ENCODE measurements around the gene ITGA2B.
"Not testable (repeated sequence)": the region's sequence is repeated elsewhere in the genome, so short reads cannot be mapped to it uniquely, and the experiment has no call there.

The ITGA2B gene

GRCh38 chr17:44368391-44369243, 20.8 kb downstream of the ITGA2B start:
- not testable (repeated sequence) for DNase-seq

GRCh38 chr17:44367231-44367979, 22.0 kb downstream of the ITGA2B start:
- no peak for DNase-seq

- not testable (repeated sequence) for DNase-seq
Measured at GRCh38 chr17:44365051-44365450, 24.4 kb downstream of the ITGA2B start.

GRCh38 chr17:44363613-44364159, 25.8 kb downstream of the ITGA2B start, which contains the start of gene FAM171A2:
Gene FAM171A2, minus strand, starts transcription at chr17:44363853. Its CDS starts 139 bp downstream, at chr17:44363714.
- DNase-seq: peak; percentile 70 to 71

DNA sequence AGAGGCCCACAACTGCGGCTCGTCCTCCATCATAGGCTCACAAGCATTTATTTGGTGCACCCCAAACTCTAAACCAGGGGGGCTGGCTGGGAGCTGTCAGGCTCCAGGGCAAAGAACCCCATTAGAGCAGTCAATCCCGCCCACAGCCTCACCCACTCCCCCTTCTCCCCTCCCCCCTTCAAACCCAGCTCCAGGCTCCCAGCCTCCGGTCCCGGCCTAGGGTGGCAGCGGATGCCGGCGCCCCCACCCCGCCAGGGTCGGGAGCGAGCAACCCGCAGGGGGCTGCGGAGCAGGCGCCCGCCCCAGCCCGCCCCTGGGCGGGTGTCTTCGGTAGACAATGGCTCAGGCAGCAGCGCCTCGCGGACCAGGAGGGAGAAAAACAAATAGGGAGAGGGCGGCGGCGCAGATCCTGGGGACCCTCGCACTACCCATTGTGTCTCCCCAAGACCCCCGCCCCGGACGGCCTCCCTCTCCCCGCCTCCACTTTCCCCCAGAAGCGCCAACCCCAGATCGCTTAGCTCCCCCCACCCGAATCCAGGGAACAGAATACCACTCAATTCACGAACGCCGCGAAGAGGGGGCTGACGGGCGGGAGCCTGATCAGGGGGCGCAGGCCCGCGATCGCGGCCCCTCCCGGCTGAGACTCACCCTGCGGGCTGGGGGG, 26.4 kb downstream of the ITGA2B start:
- DNase-seq: peak; percentile 13 to 23

GRCh38 chr17:44362459-44362948, 26.9 kb downstream of the ITGA2B start:
- DNase-seq: no peak

GRCh38 chr17:44361292-44362260, 27.9 kb downstream of the ITGA2B start:
- DNase-seq: no peak

- no peak for DNase-seq
Measured at GRCh38 chr17:44360826-44361225, 28.6 kb downstream of the ITGA2B start.

GRCh38 chr17:44360144-44360533, 29.3 kb downstream of the ITGA2B start:
- DNase-seq: no peak

- DNase-seq: no peak
Measured at GRCh38 chr17:44359458-44360143, 29.8 kb downstream of the ITGA2B start.

- no peak for DNase-seq
Measured at GRCh38 chr17:44359006-44359405, 30.4 kb downstream of the ITGA2B start.

DNA sequence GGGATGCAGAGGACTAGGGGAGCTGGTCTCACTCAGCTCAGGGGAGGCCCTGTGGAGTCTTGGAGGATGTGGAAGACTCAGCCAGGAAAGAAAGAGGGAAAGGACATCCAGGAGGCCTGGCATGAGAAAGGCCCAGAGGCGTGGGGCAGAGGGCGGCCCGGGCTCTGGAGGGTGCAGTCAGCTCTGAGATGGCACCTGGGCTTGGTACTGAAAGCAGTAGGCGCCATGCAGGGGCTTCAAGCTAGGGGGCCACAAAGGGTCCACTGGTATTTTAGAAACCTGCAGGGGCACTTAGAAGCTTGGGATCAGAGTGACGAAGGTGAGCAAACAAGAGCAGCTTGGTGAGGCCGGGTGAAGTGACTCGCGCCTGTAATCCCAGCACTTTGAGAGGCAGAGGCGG, 31.4 kb downstream of the ITGA2B start:
- DNase-seq: no peak

DNA sequence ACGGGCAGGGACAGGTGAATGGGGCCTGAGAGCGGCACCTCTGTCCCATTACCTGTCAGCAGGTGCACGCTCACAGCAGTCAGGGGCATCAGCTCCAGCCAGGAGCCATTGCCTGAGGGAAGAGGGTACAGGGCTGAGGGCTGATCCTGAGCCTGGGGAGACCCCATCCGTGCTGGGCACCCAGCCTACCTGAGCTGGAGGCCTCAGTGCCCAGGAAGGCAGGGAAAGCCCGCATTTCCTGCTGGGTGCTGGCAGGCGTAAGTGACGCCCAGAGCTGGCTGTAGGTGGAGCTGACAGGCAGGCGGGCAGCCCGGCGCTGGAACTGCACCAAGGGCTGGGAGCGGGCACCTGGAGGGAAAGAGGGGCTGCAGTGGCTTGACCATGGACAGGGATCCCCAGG, 33.2 kb downstream of the ITGA2B start:
- no peak for DNase-seq

- DNase-seq: no peak
Measured at GRCh38 chr17:44355642-44356099, 33.8 kb downstream of the ITGA2B start.

DNA sequence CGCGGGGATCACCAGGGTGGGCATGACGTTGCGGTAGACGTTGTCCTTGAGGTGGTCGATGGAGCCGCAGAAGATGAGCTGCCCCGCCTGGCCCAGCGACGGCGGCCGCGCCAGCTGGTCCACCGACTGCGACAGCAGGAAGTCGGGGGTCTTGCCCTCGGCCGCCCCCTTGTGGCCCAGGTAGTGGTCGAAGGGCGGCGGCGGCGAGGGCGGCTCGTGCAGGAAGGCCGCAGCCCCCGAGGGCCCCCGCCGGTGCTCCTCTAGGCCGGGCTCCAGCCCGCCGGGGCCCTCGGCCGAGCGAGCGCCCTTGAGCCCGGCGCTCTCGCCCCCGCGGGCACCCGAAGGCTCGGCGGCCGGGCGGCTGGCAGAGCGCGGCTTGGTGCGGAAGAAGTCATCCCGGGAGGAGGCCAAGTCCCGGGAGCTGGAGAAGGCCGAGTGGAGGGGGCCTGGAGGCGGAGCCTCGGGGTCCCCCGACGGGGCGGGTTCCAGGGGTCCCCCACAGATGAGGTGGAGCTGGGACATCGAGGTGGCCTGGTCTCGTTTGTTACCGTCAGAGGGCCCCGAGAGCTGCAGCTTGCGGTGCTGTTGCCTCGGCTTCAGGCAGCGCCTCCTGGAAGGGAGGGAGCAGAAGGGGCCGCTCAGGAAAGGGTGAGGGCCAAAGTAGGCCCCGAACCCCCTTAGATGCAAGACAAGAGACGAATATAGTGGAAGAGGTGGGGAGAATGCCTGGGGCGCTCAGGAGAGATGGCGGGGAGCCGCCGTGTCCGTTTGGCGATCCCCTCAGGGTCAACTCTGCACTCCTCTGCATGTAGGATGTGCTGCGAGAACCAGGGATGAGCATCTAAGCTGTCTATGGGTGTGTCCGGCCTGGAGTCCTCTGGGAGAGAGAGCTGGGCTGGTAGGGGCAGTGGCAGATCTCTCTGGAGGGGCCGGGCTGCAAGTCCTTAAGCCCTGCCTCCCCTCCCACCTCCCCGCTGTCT, 34.6 kb downstream of the ITGA2B start:
- peak; percentile 58 to 68 for DNase-seq

- peak; percentile 23 to 26 for DNase-seq
Measured at GRCh38 chr17:44353672-44354331, 35.6 kb downstream of the ITGA2B start.

DNA sequence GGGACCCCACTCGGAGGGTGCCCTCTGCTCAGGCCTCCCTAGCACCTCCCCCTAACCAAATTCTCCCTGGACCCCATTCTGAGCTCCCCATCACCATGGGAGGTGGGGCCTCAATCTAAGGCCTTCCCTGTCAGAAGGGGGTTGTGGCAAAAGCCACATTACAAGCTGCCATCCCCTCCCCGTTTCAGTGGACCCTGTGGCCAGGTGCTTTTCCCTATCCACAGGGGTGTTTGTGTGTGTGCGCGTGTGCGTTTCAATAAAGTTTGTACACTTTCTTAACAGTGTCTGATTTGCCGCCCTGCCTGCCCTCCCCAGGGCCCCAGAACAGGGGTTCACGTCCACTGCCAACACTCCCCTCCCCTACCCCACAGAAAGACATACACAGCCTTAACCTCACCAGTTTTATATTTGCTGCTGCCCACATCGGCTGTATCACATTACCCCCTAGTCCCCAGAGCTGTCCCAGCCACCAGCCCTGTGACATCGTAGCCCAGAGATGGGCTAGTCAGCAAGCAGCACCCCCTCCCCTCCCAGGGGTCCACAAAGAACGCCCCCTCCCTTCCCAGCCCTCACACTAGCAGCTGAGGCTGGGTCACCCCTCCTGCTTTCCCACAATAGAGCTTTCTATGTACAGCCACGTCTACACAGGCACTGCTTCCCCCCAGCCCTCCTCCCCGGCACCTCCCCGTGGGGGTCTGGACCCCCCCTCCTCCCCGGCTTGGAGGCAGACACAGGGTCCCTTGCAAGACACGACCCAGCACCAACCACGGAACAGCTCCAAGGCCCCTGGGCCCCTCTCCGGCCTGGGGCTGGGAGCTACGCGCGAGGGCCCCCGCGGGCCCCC, 36.4 kb downstream of the ITGA2B start:
- DNase-seq: no peak
